Esophagus muscularis mucosa (tissue), 3 donors: ENCODE measurements around the gene OR2A2.

ENCODE experiments used
- CTCF ChIP-seq, 3 experiments: fragments of 200-600 bp in 2 of 3; fragments of 450-650 bp in 1 of 3; sonication (generic) in 2 of 3; IDR thresholded peaks; one replicate each; pipeline ENCODE4 v1.5.1; 2017 to 2019; ENCODE audit warnings: antibody characterized with exemption in 3 of 3, mild to moderate bottlenecking in 2 of 3, moderate library complexity in 1 of 3
- EP300 ChIP-seq: sonication (generic); formaldehyde crosslinking; IDR thresholded peaks from one replicate; pipeline ENCODE4 v1.6.1; 2017; ENCODE audit warnings: antibody characterized with exemption

GRCh38 chr7:144086730-144087129, 22.7 kb upstream of the OR2A2 start:
- TF ChIP-seq CTCF (IDR thresholded peaks at IDR 0.05) (no peak), EP300 (no peak)
